Stimulated activated CD4-positive, alpha-beta T cell treated with anti-CD3 and anti-CD28 coated beads, Interleukin-2, amount 100 ng/mL, for 48 hours (primary cell): ENCODE measurements around the gene LPIN1.

Experiments used
- DNase-seq, 2 donors: peaks; one replicate each; pipeline ENCODE4 v3.0.0-alpha.2; 2020

The LPIN1 gene

GRCh38 chr2:11872247-11872947 is 126.0 kb downstream of the LPIN1 start:
- DNase-seq = no peak

GRCh38 chr2:11872948-11873269 is 126.5 kb downstream of the LPIN1 start:
- DNase-seq = no peak

GRCh38 chr2:11873356-11874154 is 127.1 kb downstream of the LPIN1 start:
- DNase-seq = no peak

- no peak for DNase-seq
Measured at GRCh38 chr2:11874861-11875260, 128.4 kb downstream of the LPIN1 start.

GRCh38 chr2:11875481-11875880 is 129.0 kb downstream of the LPIN1 start:
- DNase-seq = no peak

GRCh38 chr2:11876436-11876835 is 130.0 kb downstream of the LPIN1 start:
- no peak for DNase-seq

- DNase-seq = no peak
Measured at GRCh38 chr2:11876889-11877288, 130.5 kb downstream of the LPIN1 start.
